BJ (cell line): ENCODE data around the gene CCNH. TPM values are rescaled to one million over a fixed set of nuclear protein-coding genes. Genes with fewer than 3 reads are reported as not detected.
A peak's percentile ranks its signal among the peaks of the same experiment; 100 is the strongest.

Experiments used
- CTCF ChIA-PET: fragments of 350-600 bp; formaldehyde crosslinking; extraction: SDS; loops from one replicate; lab custom pipeline; 2021; ENCODE audit warnings: antibody characterized with exemption, inconsistent platforms; lab: Yijun Ruan, JAX
- POLR2A ChIA-PET: fragments of 300-600 bp; sonication (Branson Sonifier 250); formaldehyde crosslinking; extraction: SDS; loops from one replicate; lab custom pipeline; 2021; ENCODE audit warnings: antibody characterized with exemption; lab: Charles Lee
- DNase-seq: peaks from one replicate; pipeline ENCODE4 v3.0.0-alpha.2; 2011; ENCODE audit warnings: low read depth
- H3K27me3 ChIP-seq: 2 replicates; pipeline ENCODE4 v1.6.0; 2011; ENCODE audit warnings: low read length; ENCODE audit not compliant: control insufficient read depth, insufficient read depth
- H3K36me3 ChIP-seq: 2 replicates; pipeline ENCODE4 v1.5.1; 2011; ENCODE audit warnings: low read length; ENCODE audit not compliant: control insufficient read depth, insufficient read depth
- H3K4me3 ChIP-seq: 2 replicates; pipeline ENCODE4 v1.5.1; 2011; ENCODE audit warnings: low read depth, mild to moderate bottlenecking, control low read depth, low read length
- CTCF ChIP-seq: IDR thresholded peaks from 2 replicates; pipeline ENCODE4 v1.5.1; 2011; ENCODE audit warnings: low read depth, mild to moderate bottlenecking, control low read depth, inconsistent platforms, low read length, moderate library complexity; ENCODE audit not compliant: insufficient read depth
- polyA minus RNA-seq: library from RNA; depleted of rRNA, polyadenylated mRNA; stranded (reverse); fragments of >200 nt; gene quantifications from 2 replicates; pipeline ENCODE4 v1.2.3, GENCODE V29; 2011; rRNA and poly(A)+ RNA removed
- polyA plus RNA-seq: library from polyadenylated mRNA; depleted of rRNA; stranded (reverse); fragments of >200 nt; gene quantifications from 2 replicates; pipeline ENCODE4 v1.2.3, GENCODE V29; 2011; rRNA removed

CCNH gene
- polyA plus RNA-seq, result 53.8 and 62.0 TPM in 2 replicates
- 55.5 and 89.3 TPM in 2 replicates for polyA minus RNA-seq

GRCh38 chr5:87412630-87413342 lies at the start of gene CCNH:
TSS of gene CCNH (minus strand) at chr5:87412930. CDS start at chr5:87412794, 136 bp downstream.
- Histone ChIP-seq H3K36me3 (no peaks in the 10 kb centered on the region), H3K27me3 (no peaks in the 10 kb centered on the region), H3K4me3 (peak within 1 kb of the TSS; percentile 93)
- ChIA-PET CTCF (interaction anchor here (1.0 kb wide), 1 partner anchor 343 kb away, joined by 3 read pairs; no protein-coding TSS in a partner anchor), POLR2A (interaction anchor here (0.5 to 0.6 kb wide), 3 partner anchors 70 to 352 kb away, joined by 3 read pairs; no protein-coding TSS in a partner anchor)
- DNase-seq, result peak; percentile 87
- no peak for TF ChIP-seq CTCF

GRCh38 chr5:87457706-87458105 lies 45.0 kb upstream of the CCNH start:
- TF ChIP-seq CTCF, result no peak
- Histone ChIP-seq H3K27me3 (no peaks in the 10 kb centered on the region), H3K4me3 (no peak overlapping the region), H3K36me3 (no peaks in the 10 kb centered on the region)
- no peak for DNase-seq
- CTCF ChIA-PET, result no interaction called here
- POLR2A ChIA-PET, result no interaction called here

GRCh38 chr5:87453801-87454200 lies 41.1 kb upstream of the CCNH start:
- POLR2A ChIA-PET, result no interaction called here
- no peak for DNase-seq

GRCh38 chr5:87452837-87453236 lies 40.1 kb upstream of the CCNH start:
- POLR2A ChIA-PET, result no interaction called here

More at GRCh38 chr5:87453801-87454200, 41.1 kb upstream of the CCNH start:
- Histone ChIP-seq H3K27me3 (no peaks in the 10 kb centered on the region), H3K4me3 (no peak overlapping the region), H3K36me3 (no peaks in the 10 kb centered on the region)
- CTCF ChIA-PET, result no interaction called here
- no peak for TF ChIP-seq CTCF

GRCh38 chr5:87442419-87442818 lies 29.7 kb upstream of the CCNH start:
- DNase-seq, result no peak
- no peaks in the 10 kb centered on the region for H3K27me3 ChIP-seq
- ChIA-PET POLR2A (no interaction called here), CTCF (no interaction called here)
- TF ChIP-seq CTCF, result no peak
- no peaks in the 10 kb centered on the region for H3K36me3 ChIP-seq
- no peak overlapping the region for H3K4me3 ChIP-seq

More at GRCh38 chr5:87452837-87453236, 40.1 kb upstream of the CCNH start:
- Histone ChIP-seq H3K4me3 (no peak overlapping the region), H3K27me3 (no peaks in the 10 kb centered on the region), H3K36me3 (no peaks in the 10 kb centered on the region)
- TF ChIP-seq CTCF, result no peak
- CTCF ChIA-PET, result no interaction called here
- DNase-seq, result no peak
